HG03064 (cell line): Measurements from ENCODE around the gene GBGT1.

Experiments used
- ATAC-seq: cut with Tn5 transposase; IDR thresholded peaks from one replicate; pipeline ENCODE4 v1.9.1; 2021; ENCODE audit warnings: low read depth; ENCODE audit not compliant: unreplicated experiment

GBGT1 gene

DNA sequence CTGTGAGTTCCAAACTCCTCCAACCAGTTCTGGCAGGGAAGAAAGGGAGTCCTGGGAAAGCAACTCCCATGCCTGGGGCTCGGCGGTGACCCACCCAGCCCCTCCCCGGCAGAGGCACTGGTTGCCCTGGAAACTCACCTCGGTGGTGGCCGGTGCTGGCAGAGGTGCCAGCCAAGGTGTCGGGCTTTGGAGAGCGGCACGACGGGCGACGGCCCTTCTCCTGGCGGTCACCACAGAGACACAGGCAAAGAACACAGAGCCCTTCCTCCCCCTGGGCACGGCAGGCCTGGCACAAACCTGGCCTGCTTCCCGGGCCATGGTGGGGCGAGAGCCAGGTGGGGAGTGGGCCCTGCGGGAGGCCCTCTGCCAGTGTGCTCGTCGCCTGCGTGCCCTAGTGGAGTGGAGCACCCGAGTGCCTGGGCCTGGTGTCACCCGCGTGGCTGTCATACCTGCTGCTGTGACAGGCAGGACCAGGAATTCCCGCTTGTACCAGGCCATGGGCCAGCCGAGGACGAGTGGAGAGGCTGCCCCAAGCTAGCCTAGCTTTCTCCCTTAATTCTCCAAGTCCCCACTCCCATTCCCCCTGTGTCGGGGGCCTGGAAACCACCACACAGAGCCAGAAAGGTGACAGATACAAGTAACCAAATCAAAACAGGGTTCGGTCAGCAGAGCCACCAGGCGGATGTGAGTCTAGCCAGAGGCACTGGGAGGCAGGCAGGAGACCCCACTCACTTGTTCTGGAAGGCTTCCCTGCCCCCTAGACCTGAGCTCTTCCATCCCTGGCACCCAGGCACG is 34.5 kb downstream of the GBGT1 start:
- no peak for ATAC-seq

DNA sequence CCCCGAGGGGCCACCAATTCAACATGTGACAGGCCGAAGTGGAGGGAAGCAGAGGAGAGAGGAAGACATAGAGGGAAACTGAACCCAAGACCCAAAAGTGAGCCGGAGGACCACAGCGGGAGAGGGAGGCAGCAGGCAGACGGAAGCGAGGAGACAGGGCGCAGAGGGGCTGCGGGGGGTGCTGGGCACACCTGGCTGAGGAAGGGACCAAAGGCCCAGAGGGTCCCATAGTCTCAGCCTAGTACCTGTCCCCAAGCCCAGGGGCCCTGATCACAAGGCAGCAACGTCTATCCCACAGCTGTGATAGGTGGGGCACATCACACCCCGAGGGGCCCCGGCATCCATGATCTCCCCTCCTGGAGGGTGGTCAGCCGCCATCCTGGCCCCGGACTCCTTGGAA is 35.6 kb downstream of the GBGT1 start:
- no peak for ATAC-seq

DNA sequence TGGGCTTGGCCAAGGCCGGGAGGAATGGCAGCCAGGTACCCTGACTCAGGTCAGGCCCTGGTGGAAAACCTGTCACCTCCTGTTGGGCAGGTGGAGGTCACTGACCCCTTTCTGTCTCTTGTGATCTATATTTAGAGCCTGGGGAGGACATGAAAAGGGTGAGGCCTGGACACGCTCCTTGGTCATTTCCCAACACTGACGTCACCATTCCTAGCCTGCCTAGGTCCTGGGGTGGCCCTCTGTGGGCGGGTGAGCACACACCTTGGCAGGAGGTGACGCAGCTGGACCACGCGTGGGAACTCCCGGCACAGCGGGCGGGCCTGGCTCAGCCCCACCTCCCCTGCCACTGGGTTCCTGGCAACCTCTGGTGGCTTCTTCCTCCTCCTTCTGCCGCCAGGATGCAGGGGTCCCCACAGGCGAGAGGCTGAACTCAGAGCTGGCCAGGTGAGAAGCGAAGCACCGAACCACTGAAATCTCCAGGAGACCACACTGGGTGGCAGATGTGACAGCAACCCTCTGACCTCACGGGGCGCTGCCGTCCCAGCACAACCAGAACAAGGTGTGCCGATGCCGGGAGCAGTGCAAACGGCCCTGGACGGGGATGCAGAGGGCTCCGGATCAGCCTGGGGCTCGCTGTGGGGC is 36.3 kb downstream of the GBGT1 start:
- ATAC-seq = no peak

DNA sequence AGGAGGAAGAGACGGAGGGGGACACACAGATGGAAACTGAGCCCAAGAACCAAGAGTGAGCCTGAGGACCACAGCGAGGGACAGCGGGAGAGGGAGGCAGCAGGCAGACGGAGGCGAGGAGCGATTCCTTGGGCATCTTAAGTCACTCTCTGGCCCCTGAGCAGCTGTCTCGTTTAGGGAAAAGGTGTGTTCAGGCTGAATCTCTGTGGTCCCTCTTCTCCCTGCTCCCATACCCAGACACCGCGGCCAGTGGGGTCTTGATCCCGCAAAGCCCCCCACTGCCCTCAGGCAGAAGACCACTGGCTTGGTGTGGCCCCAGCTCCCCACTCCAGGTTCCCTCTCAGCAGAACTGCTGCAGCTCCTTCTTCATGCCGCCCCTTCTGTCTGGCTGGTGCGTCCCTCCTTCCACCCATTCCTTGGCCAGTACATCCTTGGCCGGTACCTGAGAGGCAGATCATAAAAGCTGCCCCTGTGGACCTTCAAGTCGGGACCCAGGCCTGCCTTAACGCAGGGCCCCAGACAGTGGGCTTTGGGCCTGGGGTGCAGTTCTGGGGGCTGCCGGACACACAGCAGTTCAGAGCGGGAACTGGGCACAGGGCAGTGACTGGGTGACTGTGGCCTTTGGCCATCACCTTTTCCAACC is 36.9 kb downstream of the GBGT1 start:
- no peak for ATAC-seq

DNA sequence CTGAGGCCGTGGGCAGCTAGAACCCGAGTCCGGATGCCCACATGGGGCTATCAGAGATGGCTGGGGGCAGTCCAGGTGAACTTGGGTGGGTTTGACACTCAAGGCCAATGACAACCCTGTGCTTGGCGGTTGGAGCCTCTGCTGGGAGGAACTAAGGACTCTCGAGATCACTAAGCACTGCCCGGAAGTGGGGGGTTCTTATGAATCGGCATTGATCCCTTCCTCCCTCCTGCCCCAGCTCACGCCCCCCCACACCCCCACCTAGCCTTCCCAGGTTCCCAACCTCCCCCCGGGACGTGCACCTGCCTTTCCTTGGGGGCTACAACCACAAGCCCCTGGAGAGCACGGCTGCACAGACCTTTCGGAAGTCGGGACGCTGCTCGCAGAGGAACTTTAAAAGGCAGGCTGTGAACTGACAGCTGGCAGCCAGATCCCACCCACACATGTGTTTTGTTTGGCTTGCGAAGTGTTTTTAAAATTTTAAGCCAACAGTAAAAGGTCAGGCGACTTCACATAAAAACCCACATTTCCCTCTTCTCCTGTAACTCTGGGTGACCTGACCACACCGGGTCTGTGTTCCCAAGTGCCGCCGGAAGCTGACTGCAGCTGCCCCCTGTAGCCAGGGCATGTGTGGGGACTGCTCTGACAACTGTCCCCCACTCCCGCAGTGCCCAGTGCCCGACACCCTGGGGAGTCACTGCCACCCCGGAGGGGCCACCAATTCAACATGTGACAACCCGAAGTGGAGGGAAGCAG is 37.6 kb downstream of the GBGT1 start:
- no peak for ATAC-seq

DNA sequence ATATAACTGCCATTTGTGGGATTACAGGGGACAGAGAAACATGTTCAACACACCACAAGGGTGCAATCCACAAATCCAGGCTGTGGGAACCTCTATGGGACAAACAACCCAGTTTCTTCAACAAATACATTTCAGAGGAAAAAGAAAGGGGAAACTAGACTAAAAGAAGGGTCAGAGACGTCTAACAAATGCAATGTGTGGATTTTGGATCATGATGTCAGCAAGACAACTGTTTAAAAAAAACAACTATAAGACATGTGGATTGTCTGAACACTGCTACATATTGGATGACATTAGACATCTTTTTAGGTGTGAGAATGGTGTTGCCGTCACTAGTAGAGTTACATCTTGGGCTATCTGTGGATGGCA is 38.8 kb downstream of the GBGT1 start:
- ATAC-seq = no peak

DNA sequence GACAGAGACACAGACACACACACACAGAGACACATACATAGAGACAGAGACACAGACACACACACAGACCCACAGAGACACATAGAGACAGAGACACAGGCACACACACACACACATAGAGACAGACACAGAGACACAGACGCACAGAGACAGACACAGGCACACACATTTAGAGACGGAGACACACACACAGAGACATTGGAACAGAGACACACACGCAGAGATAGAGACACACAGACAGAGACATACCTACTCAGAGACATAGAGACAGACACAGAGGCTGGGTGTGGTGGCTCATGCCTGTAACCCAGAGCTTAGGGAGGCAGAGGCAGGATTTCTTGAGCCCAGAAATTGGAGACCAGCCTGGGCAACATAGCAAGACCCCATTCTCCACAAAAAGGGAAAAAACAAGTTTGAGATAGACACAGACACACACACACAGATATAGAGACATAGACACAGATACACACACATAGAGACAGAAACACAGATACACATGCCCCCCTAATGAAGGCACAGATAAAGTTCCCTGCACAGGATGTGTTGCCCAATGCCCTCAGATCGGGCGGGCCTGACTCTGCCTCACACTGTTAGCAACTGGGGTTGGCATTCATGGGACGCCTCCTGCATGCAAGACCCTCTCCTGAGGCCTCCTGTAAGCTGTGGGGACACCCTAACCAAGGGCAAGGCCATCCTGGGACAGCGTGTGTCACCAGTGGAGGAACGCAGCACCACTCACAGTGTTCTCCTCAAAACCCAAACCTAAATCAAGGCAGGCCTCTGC is 39.4 kb downstream of the GBGT1 start:
- ATAC-seq = no peak

DNA sequence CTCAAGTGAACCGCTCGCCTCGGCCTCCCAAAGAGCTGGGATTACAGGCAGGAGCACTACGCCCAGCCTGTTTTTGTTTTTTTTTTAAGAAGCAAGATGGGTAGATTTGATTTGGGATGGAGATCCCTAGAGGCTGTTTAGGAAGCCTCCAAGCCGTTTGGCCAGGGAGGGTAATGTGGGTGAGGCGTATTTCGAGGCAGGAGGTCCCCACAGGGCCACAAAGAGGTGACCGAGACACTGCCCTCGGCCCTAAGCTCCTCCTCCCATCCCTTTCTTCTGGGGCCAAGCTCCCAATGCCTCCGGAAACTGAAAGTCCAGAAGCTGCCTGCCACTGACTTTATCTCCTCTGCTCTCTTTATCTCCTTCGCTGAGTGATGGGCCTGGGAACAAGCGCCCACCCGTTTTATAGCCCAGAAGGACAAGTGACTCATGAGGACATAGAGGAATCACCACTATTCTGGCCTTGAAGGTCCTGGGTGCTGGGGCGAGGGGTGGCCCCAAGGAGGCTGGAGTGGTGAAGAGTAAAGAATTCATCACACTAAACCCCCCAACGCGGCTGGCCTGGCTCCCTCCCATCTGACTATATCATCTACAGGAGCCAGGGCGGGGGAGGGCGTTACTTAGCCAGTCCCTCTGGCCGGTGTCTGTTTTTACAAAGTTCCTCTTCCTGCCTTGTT is 40.6 kb downstream of the GBGT1 start:
- ATAC-seq = no peak

DNA sequence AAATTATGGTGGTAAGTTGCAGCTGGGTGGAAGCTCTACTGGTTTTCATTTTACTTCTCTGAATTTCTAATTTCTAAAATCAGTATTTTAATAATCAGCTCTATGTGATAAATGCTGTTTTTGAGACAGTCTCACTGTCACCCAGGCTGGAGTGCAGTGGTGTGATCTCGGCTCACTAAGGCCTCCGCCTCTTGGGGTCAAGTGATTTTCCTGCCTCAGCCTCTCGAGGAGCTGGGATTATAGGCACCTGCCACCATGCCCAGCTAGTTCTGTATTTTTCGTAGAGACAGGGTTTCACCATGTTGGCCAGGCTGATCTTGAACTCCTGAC is 41.1 kb downstream of the GBGT1 start:
- no peak for ATAC-seq

DNA sequence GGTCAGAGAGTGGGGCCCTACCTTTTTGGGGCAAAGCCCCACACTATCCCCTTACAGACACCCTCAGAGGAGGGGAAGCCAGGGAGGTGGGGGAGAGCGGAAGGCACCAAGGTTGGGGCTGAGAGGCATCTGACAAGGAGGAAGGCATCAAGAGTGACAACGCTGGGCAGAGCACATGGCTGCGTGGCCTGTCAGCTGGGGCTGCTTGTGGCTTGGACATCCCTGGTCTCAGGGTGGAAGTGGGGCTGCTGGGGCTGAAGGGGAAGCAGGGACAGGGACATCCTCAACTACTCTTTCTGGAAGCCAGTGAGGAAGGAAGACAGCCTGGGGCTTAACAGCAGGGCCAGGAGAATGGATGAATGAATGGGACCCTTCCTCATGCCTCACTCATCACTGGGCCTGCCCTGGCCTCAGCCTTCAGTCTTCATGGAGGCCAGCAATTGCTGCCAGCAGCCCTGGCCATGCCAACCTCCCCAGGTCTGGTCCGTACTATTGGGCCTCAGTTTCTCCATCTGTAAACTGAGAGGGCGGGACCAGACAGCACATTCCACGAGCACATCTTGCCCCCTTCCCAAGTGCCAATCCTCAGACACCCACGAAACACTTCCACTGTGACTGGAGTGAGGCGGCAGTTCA is 41.7 kb downstream of the GBGT1 start:
- ATAC-seq = no peak

DNA sequence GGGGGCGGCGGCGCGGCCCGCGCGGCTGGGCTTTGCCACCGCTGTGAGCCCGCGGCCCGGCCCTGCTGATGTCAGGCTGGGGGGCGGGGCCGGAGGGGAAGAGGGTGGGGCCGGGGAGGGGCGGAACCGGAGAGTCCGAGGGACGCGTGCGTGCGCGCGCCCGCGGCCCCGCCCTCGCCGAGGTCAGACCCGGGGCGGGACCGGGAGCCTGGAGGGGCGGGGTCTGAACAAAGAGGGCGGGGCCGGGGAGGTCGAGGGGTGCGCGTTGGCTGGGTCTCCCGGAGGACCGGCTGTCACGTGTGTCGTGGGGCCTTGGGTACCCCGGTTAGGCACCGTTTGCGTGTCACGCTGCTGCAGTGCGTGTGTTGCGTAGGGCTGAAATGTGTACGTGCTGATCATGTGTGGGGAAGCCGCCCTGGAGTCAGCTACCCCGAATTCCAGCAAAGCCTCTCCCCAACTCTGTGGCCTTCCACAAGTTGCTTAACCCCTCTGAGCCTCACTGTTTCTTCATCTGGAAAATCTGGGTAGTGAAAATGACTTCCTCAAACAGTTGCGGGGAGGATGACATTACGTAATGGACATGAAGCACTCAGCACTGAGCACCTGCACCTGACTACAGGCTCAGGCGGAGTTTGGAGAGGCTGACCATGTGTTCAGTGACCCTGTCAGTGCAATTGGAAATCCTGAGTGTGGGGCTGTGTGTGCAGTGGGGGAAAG is 42.4 kb downstream of the GBGT1 start, which contains the start of gene RALGDS:
RALGDS (minus strand) TSS at position 43 of the 717 bp plus-strand sequence. CDS start 86 bp downstream, outside the sequence.
- ATAC-seq = peak; percentile 50

DNA sequence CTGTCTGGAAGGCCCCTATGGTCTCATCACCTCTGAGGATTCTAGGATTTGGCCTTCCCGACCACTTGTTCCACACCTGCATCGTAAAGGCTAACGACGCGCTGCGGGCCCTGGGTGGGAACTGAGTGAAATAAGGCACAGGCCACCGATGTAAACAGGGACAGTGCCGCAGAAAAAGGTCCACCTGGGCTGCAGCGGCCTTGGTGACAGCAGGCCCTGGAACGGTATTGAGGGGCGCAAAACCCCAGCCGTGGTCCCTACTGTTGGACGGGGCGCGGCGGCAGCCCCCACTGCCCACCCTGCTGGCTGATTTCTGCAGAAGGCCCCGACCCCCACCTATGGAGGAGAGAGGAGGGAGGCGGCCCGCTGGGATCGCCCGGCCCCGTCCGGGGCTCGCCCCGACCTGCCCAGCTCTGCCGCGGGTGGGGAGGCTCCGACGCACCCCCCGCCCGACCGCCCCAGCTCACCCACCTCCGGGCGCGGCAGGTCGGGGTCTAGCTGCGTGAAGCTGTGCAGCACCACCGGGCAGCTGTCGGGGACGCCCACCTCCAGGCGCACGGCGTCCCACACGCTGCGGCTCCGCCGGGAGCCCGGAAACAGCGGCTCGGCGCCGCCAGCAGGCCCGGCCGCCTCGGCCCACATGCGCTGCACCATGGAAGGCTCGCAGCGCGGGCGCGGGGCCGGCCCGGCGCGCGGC is 43.1 kb downstream of the GBGT1 start:
- peak; percentile 7 for ATAC-seq

DNA sequence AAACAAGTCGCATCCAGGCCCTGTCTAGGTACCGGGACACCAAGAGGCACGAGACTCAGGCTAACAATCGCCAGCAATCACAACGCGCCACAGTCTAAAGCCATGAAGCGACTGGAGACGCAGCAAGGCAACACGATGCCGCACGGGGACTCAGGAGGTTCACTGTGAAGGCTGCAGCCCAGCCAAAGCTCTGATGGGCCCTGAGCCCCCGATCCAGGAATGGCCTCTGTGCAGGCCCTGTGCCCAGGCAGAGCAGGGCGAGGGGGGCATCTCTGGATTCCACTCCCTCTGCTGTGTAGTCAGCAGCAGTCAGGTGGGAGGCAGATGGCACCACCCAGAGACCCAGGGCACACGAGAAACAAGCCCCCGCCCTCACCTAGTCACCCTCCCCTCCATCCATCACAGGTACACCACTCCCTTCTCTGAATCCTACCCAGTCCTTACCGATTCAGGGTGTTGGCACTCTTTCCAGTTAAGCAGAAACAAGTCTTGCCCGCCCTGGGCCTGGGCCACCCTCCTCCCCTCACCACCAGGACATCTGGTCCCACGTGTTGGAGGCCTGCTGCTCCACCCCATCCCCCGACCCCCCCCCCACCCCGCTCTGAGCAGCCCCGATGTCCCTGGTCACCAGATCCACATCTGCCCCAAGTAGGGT is 43.7 kb downstream of the GBGT1 start:
- ATAC-seq = no peak

DNA sequence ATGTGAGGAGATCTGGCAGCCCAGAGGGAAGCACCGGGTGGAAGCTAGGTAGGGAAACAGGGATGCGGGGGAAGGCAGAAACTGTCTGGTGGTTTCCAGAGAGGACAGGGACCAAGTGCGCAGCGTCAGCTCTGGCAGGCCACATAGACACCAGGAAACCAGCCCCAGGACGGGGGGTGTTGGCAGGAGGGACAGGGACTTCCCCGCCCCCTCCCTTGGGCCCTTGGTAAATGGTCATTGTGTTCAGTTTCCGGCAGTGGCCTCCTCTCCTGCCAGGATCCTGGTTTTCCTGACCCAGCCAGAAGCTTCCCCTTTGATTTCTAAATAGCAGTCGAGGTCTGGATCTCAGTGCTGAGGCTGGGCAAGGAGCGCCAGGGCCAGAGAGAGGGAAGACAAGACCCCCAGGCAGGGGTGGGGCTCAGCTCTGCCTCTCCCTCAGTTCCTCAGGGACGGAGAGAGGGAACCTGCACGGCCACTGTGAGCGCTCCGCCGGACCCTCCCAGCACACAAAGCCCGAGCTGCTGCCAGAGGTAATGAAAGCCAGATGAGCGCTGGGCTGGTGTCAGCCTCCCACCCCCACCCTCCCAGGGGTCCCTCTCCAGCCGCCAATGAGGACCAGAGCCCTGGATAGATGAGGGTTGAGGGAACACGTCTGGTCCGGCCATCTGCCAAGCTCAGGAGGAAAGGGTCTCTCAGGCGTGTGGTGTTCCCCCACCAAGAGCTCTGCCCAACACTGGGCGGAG is 44.4 kb downstream of the GBGT1 start:
- ATAC-seq = no peak

DNA sequence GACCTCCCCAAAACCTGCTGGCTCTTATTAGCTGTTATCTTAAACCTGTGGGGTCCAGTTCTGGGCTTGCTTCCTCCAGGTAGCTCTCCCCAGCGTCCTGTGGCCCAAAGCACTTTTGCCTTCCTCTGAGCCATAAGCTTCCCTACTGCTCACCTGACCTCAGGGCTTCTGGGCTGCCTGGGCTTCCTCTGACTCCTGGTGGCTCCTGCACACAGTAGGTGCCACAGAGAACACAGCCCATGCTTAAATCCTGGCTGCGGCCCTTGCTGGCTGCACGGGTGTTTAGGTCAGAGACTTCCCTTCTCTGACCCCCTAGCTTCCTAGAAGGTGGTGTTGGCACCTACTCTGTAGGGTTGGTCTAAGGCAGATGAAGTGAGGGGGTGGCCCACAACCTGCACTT is 45.1 kb downstream of the GBGT1 start:
- no peak for ATAC-seq

DNA sequence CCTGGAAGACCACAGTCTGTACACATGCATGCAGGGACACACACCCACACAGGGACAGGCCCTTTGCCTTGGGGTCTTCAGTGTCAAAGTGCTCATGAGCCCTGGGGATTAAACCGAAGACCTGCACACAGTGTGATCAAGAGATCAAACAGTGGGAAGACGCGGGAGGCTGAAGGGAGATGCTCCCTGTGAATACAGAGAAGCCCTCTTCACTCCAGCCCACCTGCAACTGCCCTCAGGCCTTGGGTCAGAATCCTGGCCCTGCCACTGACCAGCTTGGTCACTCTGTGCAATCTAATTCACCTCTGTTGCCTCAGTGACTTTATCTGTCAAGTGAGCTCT is 45.6 kb downstream of the GBGT1 start:
- no peak for ATAC-seq
